ENCODE measurements around the gene SH3BP4.

The SH3BP4 gene

DNA sequence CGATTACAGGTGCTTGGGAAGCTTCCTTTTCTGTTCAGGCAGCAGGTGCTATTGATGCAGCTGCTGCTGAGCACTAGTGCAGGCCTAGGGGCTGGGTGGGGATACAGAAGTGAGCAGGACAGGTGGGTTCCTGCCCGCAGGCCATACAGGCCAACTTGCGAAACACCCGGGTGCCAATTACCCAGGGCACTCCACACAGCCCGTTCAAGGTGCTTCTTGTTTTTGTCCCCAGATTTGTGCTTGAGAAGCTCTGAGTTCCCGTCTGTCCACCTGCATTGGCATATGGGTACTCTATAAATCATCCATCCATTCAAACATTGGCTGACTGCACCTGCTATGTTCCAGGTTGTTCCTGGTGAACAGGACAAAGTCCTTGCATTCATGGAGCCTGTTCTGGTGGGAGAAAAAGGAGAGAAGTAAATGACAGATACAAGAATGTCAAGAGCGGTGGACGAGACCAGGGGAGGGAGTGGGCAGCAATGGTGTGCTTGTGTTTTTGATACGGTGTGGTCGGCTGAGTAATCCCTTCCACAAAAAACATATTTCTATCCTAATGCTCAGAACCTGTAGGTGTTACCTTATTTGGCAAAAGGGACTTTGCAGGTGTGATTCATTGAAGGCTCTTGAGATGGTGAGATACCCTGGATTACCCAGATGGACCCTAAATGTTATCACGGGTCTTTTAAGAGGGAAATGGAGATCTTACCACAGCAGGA is 31.4 kb downstream of the SH3BP4 start:
- no peak for DNase-seq (ENCODE audit: low spot score)

DNA sequence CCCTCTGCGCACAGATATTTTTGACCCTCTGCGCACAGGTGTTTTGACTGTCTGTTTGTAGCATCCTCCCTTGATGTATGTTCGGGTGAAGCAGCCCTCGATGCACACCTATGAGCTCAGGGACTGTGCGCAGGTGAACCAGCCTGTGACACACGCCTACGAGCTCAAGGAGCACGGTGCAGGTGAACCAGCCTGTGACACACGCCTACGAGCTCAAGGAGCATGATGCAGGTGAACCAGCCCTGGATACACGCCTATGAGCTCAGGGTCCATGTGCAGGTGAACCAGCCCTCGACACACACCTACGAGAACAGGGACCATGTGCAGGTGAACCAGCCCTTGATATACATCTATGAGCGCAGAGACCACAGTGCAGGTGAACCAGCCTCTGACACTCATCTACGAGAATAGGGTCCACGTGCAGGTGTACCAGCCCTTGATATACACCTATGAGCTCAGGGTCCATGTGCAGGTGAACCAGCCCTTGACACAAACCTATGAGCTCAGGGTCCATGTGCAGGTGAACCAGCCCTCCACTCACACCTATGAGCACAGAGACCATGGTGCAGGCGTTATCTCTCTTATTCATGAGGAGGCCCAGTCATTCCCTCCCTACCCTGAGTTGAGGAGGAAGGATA is 33.9 kb downstream of the SH3BP4 start:
- no peak for DNase-seq (ENCODE audit: low spot score)

GRCh38 chr2:234986390-234986789 is 34.6 kb downstream of the SH3BP4 start:
- no peak for DNase-seq (ENCODE audit: low spot score)

DNA sequence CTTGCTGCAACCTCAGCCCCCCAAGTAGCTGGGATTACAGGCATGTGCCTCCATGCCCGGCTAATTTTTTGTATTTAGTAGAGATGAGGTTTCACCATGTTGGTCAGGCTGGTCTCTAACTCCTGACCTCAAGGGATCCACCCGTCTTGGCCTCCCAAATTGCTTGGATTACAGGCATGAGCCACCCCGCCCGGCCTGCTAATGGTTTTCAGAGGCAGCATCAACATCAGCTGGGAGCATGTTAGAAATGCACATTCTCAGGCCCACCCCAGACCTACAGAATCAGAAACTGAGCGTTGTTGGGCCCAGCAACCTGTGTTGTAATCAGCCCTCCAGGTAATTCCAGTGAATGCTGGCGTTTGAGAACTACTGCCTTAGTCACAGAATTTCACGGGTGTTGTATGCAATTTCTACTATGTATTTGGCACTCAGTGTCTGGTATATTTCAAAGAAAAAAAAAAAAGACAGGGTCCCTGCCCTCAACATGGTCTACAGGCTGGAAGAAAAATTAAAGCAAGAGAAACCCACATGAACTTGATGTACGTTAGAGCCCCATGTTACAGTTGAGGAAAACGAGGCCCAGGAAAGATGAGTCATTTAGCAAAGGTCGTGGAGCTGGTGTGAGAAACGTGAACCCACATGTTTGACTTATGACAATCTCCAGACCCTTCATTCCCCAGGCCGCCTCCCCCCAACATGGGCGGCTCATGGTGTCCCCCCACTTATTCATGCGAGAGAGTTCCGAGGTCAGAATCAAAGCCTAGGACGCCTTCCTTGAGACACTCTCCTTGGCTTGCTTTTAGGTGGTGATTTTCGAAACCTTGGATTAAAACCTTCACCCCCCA is 35.3 kb downstream of the SH3BP4 start:
- DNase-seq (ENCODE audit: low spot score): no peak

DNA sequence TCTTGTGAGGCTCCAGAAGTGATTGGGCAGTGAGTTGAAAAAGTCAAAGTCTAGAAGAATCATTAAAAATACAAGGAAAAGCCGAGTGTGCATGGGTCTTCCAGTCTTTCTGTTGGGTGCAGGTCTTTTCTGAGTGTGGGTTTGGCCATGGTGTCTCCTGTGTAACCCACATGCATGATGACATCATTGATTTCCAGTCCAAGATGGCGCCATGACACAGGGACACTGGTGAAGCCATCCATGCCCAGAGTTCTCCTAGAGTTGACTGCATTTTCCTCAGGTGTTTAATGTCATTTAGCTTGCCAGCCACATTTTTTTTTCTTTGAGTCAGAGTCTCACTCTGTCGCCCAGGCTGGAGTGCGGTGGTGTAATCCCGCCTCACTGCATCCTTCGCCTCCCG is 35.9 kb downstream of the SH3BP4 start:
- DNase-seq (ENCODE audit: low spot score): no peak

DNA sequence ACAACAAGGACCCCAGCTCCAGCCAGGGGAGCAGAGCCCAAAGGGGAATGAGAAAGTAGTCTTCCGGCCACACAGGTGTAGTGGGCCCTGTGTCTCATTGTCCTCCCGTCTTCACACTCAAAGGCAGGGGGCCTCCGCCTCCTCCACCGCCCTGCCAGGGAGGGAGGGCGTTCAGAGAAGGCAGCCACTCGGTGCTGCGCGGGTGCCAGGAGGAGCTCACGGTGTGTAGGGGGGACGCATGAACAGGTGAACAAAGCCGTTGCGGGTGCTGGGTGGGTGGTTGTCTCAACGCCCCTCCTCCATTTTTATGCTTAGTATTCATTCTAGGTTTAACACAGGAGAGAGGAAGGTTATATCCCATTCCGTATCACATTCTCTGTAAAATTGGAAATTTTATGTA is 36.7 kb downstream of the SH3BP4 start:
- no peak for DNase-seq (ENCODE audit: low spot score)

- DNase-seq (ENCODE audit: low spot score): no peak
Observed at GRCh38 chr2:234989183-234989701, 37.4 kb downstream of the SH3BP4 start.

- no peak for DNase-seq (ENCODE audit: low spot score)
Observed at GRCh38 chr2:234990300-234990699, 38.5 kb downstream of the SH3BP4 start.

GRCh38 chr2:234991290-234991689 is 39.5 kb downstream of the SH3BP4 start:
- no peak for DNase-seq (ENCODE audit: low spot score)

DNA sequence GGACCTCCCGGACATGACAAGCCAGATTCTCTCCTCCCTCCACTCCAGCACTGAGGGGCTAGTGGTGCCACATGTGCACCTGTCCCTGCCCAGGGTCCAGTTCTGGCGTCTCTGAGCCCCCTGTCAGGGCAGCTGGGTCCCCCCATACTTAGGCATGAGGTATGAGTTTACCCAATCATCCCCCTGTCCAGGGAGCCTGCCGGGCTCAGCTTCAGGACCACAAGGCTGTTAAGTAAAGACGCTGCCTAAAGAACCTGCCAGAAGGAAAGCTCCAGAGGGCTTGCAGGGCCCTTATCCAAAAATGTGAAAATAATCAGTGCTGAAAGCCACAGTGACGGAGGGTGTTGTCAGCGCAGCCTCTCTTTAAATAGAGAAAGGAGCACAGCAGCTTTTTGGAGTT is 40.0 kb downstream of the SH3BP4 start:
- DNase-seq (ENCODE audit: low spot score): no peak

DNA sequence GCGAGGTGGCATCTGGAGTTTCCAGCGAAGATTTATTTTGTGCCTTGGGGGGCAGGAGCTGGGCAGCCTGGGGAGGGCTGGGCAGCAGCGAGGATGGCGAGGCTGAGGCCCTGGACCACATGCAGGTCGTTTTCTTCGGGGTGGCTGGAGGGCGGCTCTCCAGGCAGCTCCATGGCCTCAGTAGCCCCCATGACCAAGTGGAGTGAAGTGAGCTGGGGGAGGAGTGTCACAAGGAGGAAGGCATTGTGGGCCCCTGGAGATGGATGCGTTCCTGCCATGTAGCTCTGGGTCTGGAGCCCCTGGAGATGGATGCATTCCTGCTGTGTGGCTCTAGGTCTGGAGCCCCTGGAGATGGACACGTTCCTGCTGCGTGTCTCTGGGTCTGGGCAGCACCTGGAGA is 40.4 kb downstream of the SH3BP4 start:
- no peak for DNase-seq (ENCODE audit: low spot score)

GRCh38 chr2:234992624-234993349 is 41.0 kb downstream of the SH3BP4 start:
- no peak for DNase-seq (ENCODE audit: low spot score)

- DNase-seq (ENCODE audit: low spot score): no peak
Observed at GRCh38 chr2:234993541-234993981, 41.7 kb downstream of the SH3BP4 start.

DNA sequence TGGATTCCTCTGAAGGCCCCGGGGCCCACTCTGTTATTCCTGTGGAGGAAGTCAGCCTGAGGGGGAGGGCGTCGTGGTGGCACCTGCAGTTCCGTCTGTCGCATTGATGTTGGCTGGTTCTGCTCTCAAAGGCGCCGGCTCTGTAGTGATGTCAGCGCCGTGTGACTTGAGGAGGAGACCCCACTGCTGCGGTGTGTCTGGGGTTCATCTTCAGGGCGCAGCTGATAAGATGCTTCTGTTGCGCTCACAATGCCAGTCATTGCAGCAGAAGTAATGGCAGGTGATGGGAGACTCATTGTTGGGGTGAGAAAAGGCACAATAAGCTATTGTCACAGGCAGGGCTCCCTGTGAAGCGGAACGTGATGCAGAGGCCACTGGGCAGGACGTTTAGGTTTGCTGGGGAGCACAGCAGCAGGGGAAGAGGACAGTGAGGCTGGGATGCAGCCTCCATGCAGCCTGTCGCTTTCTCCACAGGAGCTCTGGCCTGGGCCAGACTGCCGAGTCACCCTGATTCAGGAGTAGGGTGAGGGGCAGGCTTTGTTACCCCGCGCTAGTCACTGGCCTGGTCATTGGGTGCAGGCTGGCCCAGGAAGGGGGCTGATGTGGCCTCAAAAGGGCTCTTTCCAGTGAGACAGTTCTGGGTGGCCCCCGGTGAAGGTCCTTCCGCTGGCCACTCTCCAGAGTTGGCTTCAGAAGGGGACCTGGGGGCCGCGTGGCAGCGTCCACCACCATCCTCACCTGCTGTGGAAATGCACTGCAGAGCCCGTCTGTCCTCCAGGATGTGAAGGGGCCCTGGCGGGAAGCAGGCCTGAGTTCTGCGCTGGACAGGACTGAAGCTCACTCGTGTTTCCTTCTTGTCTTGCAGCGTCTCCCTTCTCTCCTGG is 42.9 kb downstream of the SH3BP4 start:
- DNase-seq (ENCODE audit: low spot score): no peak

DNA sequence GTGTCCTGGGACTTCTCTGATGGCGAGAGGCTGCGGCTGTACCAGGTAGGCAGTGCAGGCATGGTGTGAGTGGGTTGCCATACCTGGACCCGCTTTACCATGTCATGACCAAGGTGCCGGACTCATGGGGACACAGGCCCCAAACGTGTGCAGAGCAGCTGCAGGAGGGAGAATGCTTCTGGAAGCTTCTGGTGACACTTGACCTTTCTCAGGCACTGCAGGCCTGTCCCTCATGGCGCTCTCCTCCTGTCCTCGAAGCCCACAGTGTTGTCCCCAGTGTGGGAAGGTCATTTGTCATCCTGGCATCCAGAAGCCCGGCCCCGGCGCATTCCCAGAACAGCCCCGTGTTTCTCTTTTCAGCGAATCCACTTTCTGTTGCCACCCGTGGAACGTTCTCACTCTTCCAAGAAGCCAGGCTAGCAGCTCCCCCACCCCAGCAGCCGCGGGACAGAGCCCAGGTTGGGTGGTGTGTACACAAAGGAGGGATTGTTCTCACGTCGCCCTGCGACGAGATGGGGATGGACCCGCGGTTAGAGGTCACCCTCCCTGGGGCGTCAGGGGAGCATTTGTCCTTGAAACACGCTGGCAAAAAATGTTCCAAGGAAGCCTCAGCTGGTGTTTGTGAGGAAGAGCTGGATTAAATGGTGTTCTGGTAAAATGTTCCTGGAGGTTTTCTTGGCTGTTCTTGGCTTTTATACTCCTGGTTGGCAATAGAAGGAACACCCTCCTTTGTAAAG is 43.7 kb downstream of the SH3BP4 start:
- DNase-seq (ENCODE audit: low spot score): no peak

DNA sequence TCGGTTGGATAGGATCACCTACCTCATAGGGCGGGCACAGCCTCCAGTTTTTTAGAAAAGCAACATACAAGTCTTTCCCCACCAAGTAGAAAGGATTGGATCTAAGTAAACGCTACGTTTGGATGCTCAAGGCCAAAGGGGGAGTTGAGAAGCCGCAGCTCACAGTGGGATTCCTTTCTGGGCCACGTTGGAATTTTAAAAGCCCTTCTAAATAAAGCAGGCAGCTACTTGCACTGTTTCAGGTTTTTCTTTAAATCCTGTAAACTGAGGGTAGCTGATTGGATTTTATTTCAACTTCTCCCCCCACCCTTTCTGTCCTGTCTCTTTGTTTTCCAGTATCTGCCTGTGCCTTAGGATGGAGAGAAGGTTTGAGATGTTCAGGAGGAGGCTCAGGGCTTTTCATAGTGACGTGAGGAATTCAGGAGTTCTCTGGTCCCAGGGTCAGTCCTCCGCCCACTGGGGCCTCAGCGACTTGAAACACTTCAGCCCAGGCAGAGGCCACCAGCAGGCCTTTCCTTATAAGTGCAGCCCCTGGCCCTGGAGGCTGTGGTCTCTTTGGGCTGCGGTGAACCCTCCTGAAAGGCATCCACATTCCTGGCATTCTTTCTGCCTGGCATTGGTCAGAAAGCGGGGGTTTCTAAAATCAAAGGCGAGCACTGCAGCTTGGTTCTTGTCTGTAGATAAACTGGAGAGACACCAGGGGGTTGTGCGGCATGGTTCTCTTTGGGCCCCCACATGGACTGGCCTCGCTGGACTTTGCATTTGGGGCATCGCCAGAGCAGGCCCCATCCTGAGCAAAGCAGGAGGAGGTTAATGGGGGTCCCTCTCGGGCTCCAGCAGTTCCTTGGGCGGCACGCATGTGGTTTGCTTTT is 44.5 kb downstream of the SH3BP4 start:
- DNase-seq (ENCODE audit: low spot score): no peak

DNA sequence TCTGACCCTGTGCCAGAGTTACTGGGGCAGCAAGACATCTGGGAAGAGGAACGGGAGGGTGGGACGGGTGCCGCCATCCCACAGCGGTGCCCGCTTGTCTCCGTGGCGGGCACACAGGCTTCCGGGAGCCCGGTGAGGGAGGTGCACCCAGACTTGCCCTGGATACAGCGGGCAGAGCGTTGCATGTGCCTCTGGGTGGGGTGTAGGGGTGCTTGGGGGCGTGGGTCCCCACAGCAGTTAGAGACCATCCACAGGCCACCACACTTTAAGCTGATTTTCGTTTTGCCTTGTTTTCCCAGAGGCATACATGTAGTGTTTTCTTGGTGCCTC is 45.1 kb downstream of the SH3BP4 start:
- DNase-seq (ENCODE audit: low spot score): no peak

DNA sequence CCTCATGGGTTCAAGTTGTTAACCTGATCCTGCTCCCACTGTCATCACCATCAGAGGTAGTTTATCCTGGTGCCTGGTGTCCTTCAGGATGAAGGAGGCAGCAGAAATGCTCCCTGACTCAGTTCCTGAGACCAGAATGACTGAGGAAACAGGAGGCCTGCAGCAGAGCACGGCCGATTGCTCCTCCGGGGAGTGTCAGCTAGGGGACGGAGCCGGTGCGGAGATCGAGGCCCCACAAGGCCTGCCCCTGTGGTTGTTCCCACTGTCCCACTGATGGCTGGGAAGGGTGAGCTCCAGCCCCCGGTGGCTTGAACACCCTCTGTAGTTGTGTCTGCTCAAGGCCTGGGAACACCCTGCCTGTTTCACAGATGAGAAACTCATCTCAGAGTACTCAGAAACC is 45.6 kb downstream of the SH3BP4 start:
- no peak for DNase-seq (ENCODE audit: low spot score)

DNA sequence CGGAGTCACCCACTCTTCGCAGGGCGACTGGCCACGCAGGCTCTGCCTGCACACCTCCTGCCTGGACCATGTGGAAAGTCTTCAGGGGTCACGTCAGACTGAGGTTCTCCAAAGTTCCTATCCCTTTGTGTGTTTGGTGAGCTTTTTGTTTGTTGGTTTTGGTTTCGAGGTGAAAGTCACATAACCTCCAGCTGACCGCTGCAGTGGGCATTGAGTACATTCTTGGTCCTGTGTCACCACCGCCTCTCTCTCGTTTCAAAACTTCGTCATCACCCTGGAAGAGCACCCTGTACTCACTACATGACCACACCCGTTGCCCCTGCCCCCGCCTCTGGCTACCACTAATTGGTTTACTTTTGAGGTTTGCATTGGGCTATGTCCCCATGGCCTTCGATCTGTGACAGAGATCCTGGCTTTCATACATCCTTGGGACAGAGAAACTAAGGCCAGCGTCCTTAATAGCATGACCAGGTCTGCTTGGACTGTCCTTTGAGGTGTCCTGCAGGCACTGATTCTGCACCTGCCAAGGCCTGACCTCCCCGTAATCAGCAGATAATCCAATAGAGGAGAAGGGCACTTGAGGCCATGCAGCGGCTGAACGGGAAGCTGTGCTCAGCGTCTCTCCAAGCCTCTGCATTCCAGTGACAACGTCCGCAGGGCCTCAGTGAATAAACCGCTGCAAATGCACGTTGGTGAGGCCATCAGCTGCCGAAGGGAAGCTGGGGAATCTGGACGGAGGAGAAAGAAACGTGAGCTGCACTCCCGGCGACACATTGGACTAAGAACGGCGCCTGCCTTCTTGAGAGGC is 46.8 kb downstream of the SH3BP4 start:
- DNase-seq (ENCODE audit: low spot score): no peak

Data from CD4-positive, alpha-beta T cell treated with Interleukin-15 for 4 hours (primary cell).